Measurements from ENCODE around the gene HSPB7.

GRCh38 chr1:16006010-16006409, 11.8 kb downstream of the HSPB7 start:
- TF ChIP-seq ZNF521 (tag by site-specific recombination; IDR thresholded peaks at IDR 0.05) (no peak), CTCF (tag by site-specific recombination; IDR thresholded peaks at IDR 0.05) (no peak), SP2 (tag by site-specific recombination; IDR thresholded peaks at IDR 0.05) (no peak), ZNF473 (tag by site-specific recombination; IDR thresholded peaks at IDR 0.05) (no peak), ZNF549 (tag by site-specific recombination; IDR thresholded peaks at IDR 0.05) (no peak), REST (tag by site-specific recombination; IDR thresholded peaks at IDR 0.05) (no peak), PBX3 (CRISPR knock-in tag; IDR thresholded peaks at IDR 0.05) (no peak), ZSCAN4 (tag by site-specific recombination; IDR thresholded peaks at IDR 0.05) (no peak), ZEB2 (tag by site-specific recombination; IDR thresholded peaks at IDR 0.05) (no peak), ZNF580 (tag by site-specific recombination; IDR thresholded peaks at IDR 0.05) (no peak), ZBTB26 (tag by site-specific recombination; optimal IDR thresholded peaks at IDR 0.05) (no peak), TCF7L2 (IDR thresholded peaks at IDR 0.05; ENCODE audit: borderline replicate concordance, low read depth, low read length) (no peak)

Measured in HEK293 (cell line).